ENCODE data around the gene CDC123. TPM values are rescaled to one million over a fixed set of nuclear protein-coding genes. Genes with fewer than 3 reads are reported as not detected.

The CDC123 gene
- polyA plus RNA-seq, 1 experiment: 122 TPM

DNA sequence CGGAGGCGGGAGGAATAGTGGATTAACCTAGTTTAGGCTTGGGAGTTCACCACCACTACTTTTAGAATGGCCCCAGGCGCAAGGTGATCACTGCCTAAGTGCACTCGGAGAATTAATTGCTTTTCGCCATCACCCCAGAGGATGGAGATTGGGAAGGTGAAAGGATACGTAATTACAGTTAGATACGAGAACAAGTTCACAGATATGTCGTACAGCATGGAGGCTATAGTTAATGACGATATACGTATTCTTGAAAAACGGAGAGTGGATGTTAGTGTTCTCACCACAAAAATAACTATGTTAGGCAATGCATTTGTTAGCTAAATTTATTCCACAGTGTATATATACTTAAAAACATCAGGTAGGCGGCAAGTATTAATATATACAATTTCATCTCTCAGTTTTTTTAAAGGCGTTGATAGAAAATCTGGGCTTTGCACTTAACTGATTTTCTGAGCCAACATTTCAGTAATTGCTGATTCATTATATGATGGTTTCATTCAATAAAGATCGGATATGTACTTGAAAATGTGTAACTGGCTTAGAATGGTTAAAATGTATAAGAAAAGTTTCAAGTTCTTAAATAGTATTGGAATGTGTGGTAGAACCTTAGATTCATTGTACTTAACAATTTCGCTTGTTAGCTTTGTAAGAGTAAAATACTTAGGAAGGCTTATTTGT is 683 bp downstream of the CDC123 start:
- ChIA-PET POLR2A (no interaction called here), CTCF (interaction anchor here (1.8 to 3.4 kb wide), 2 partner anchors 10 to 18 kb away, joined by 8 to 15 read pairs; no protein-coding TSS in a partner anchor)
- no peak for TF ChIP-seq CTCF (IDR thresholded peaks at IDR 0.05; ENCODE audit: insufficient read depth, low read depth, low read length)
- no peak for DNase-seq (ENCODE audit: low read depth)
- H3K36me3 ChIP-seq (ENCODE audit: control insufficient read depth, insufficient read depth, low read length): peaks cover 3% of the 10 kb centered on the region; the same call in 1 of the 2 replicates
- no peaks in the 10 kb centered on the region for H3K27me3 ChIP-seq (ENCODE audit: control insufficient read depth, insufficient read depth, low read length)
- H3K4me3 ChIP-seq (ENCODE audit: low read depth, low read length): peak overlapping the region; percentile 79

DNA sequence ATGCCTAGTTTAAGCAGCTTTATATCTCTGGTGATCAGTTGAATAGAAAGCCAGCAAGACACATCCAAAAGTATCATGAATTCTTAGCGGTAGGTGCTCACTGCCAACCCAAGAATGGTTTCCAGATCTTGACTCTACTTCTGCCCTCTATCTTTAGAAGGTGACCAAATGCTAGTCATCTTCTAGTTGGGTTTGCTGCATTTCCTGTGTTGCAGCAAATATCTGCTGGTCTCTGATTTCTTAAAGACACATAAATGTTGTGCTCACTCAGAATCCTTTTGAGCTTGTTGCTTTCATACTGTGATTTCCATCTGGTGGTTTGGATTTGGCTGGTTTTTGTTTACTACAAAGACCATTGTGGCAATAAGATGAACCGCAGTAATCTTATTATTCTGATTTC is 2.2 kb downstream of the CDC123 start:
- DNase-seq (ENCODE audit: low read depth): no peak
- ChIA-PET CTCF (interaction anchor here (0.6 kb wide), 2 partner anchors 14 to 369 kb away, joined by 3 to 4 read pairs; no protein-coding TSS in a partner anchor), POLR2A (no interaction called here)
- Histone ChIP-seq H3K27me3 (ENCODE audit: control insufficient read depth, insufficient read depth, low read length) (no peaks in the 10 kb centered on the region), H3K36me3 (ENCODE audit: control insufficient read depth, insufficient read depth, low read length) (peaks cover 6% of the 10 kb centered on the region; the same call in 1 of the 2 replicates), H3K4me3 (ENCODE audit: low read depth, low read length) (no peak overlapping the region)
- no peak for TF ChIP-seq CTCF (IDR thresholded peaks at IDR 0.05; ENCODE audit: insufficient read depth, low read depth, low read length)

DNA sequence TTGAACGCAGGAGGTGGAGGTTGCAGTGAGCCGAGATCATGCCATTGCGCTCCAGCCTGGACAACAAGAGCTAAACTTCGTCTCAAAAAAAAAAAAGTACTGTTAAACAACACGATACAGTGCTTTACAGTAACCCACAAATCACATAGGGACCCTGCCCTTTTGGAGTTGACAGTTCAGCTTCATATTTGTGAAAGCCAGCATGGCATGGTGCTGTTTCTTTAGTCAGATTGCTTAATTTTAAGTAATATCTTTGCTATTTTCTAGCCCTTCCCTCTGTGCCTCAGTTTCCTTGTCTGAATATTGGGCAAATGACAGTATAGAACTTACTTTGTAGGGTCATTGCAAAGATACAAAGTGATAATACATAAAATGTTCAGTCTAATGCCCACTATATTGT is 4.9 kb downstream of the CDC123 start:
- no peak for DNase-seq (ENCODE audit: low read depth)
- CTCF ChIA-PET: interaction anchor here (7.7 kb wide), 1 partner anchor 15 kb away, joined by 56 read pairs; no protein-coding TSS in a partner anchor
- Histone ChIP-seq H3K36me3 (ENCODE audit: control insufficient read depth, insufficient read depth, low read length) (peaks cover 6% of the 10 kb centered on the region; the same call in 1 of the 2 replicates), H3K4me3 (ENCODE audit: low read depth, low read length) (no peak overlapping the region), H3K27me3 (ENCODE audit: control insufficient read depth, insufficient read depth, low read length) (no peaks in the 10 kb centered on the region)
- no peak for TF ChIP-seq CTCF (IDR thresholded peaks at IDR 0.05; ENCODE audit: insufficient read depth, low read depth, low read length)
- POLR2A ChIA-PET: no interaction called here

DNA sequence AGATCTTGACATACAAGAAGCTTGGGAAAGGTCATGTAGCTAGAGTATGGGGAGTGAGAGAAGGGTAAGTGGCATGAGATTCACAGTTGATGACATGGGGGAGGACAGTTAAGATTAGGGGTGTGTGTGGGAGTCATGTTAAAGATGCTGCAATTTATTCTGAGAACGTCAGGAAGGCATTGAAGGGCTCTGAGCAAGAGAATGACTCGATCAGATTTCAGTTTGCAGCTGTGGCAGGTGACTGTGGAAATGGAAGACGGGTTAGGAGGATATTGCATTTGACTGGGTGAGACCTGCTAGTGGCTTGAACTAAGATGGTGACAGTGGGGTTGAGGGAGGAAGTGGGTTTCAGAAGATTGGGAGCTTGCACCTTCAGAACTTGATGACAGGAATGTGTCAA is 5.6 kb downstream of the CDC123 start:
- TF ChIP-seq CTCF (IDR thresholded peaks at IDR 0.05; ENCODE audit: insufficient read depth, low read depth, low read length): no peak
- Histone ChIP-seq H3K27me3 (ENCODE audit: control insufficient read depth, insufficient read depth, low read length) (no peaks in the 10 kb centered on the region), H3K36me3 (ENCODE audit: control insufficient read depth, insufficient read depth, low read length) (peaks cover 6% of the 10 kb centered on the region; the same call in 1 of the 2 replicates), H3K4me3 (ENCODE audit: low read depth, low read length) (no peak overlapping the region)
- DNase-seq (ENCODE audit: low read depth): no peak
- CTCF ChIA-PET: interaction anchor here (1.0 to 7.7 kb wide), 2 partner anchors 9 to 14 kb away, joined by 3 to 56 read pairs; no protein-coding TSS in a partner anchor
- POLR2A ChIA-PET: no interaction called here

DNA sequence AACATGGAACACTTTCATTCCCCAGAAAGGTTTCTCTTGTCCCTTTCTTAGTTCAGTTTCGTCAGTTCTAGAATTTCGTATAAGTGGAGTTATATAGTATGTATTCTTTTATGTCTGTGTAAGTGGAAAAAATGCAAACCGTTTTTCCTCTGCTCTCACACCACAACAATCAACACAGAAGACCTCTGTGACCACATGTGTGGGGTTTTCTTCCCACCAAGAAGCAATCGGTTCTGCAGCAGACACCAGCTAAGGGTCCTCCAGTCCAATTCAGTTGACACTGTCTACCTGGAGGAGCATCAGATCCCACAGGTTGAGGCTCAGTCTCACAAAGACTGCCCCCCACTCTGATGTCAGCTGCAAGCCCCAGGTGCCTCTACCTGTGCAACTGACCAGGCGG is 6.2 kb downstream of the CDC123 start:
- POLR2A ChIA-PET: no interaction called here
- H3K27me3 ChIP-seq (ENCODE audit: control insufficient read depth, insufficient read depth, low read length): no peaks in the 10 kb centered on the region
- TF ChIP-seq CTCF (IDR thresholded peaks at IDR 0.05; ENCODE audit: insufficient read depth, low read depth, low read length): no peak
- CTCF ChIA-PET: interaction anchor here (1.0 to 7.7 kb wide), 2 partner anchors 8 to 13 kb away, joined by 3 to 56 read pairs; no protein-coding TSS in a partner anchor
- peaks cover 6% of the 10 kb centered on the region; the same call in 1 of the 2 replicates for H3K36me3 ChIP-seq (ENCODE audit: control insufficient read depth, insufficient read depth, low read length)
- H3K4me3 ChIP-seq (ENCODE audit: low read depth, low read length): no peak overlapping the region
- no peak for DNase-seq (ENCODE audit: low read depth)

Measured in BJ (cell line).